H1 (cell line): ENCODE results near the gene ZNF362. TPM values are rescaled to one million over a fixed set of nuclear protein-coding genes. Genes with fewer than 3 reads are reported as not detected.
A peak's percentile ranks its signal among the peaks of the same experiment; 100 is the strongest.

Experiments used
- BACH1 ChIP-seq: IDR thresholded peaks from 2 replicates; pipeline ENCODE4 v1.6.1; 2012; ENCODE audit warnings: low read length, improper control_type of control experiment
- BRCA1 ChIP-seq: IDR thresholded peaks from 2 replicates; pipeline ENCODE4 v1.6.1; 2012; ENCODE audit warnings: low read depth, low read length, improper control_type of control experiment
- CBX5 ChIP-seq: fragments of 300-800, 300-1000 bp; sonication (generic); IDR thresholded peaks from 2 replicates; pipeline ENCODE4 v1.7.1; 2016; ENCODE audit warnings: antibody characterized with exemption, low read length, low read depth
- CBX8 ChIP-seq: fragments of 300-800, 300-1000 bp; sonication (generic); IDR thresholded peaks from 2 replicates; pipeline ENCODE4 v1.7.1; 2016; ENCODE audit warnings: low read depth, low read length, borderline replicate concordance
- EGR1 ChIP-seq: IDR thresholded peaks from 2 replicates; pipeline ENCODE4 v1.6.1; 2011; ENCODE audit warnings: low read depth, low read length, borderline replicate concordance
- FOSL1 ChIP-seq: IDR thresholded peaks from 2 replicates; pipeline ENCODE4 v1.6.1; 2011; ENCODE audit warnings: mild to moderate bottlenecking, low read depth, low read length, moderate library complexity; ENCODE audit not compliant: insufficient read depth
- HDAC2 ChIP-seq, 2 experiments: fragments of 300-600 bp in 1 of 2; sonication (generic) in 1 of 2; IDR thresholded peaks; 2 replicates each; pipeline ENCODE4 v1.6.1; 2011 to 2012; ENCODE audit warnings: low read depth in 2 of 2, low read length in 2 of 2, mild to moderate bottlenecking in 2 of 2, moderate library complexity in 2 of 2, borderline replicate concordance in 1 of 2, inconsistent platforms in 1 of 2
- JUND ChIP-seq: IDR thresholded peaks from 2 replicates; pipeline ENCODE4 v1.6.1; 2011; ENCODE audit warnings: mild to moderate bottlenecking, improper control_type of control experiment, low read length
- KDM1A ChIP-seq: fragments of 200-600, 300-600 bp; sonication (generic); IDR thresholded peaks from 2 replicates; pipeline ENCODE4 v1.7.1; 2016; ENCODE audit warnings: mild to moderate bottlenecking, low read length, borderline replicate concordance
- NRF1 ChIP-seq: IDR thresholded peaks from 2 replicates; pipeline ENCODE4 v1.6.1; 2011; ENCODE audit warnings: mild to moderate bottlenecking, low read depth, low read length, improper control_type of control experiment
- RBBP5 ChIP-seq: IDR thresholded peaks from 2 replicates; pipeline ENCODE4 v1.7.1; 2012; ENCODE audit warnings: low read depth, mild to moderate bottlenecking, inconsistent platforms, low read length, moderate library complexity, borderline replicate concordance
- SAP30 ChIP-seq: fragments of 300-600 bp; sonication (generic); IDR thresholded peaks from 2 replicates; pipeline ENCODE4 v1.7.1; 2012; ENCODE audit warnings: low read length, moderate library complexity, mild to moderate bottlenecking, inconsistent platforms; ENCODE audit not compliant: insufficient read depth, insufficient replicate concordance
- SIX5 ChIP-seq: IDR thresholded peaks from 2 replicates; pipeline ENCODE4 v1.6.1; 2011; ENCODE audit warnings: mild to moderate bottlenecking, low read depth, low read length
- SP1 ChIP-seq: IDR thresholded peaks from 2 replicates; pipeline ENCODE4 v1.6.1; 2011; ENCODE audit warnings: low read depth, low read length
- SUZ12 ChIP-seq: fragments of 200-600 bp; sonication (generic); IDR thresholded peaks from 2 replicates; pipeline ENCODE4 v1.6.1; 2012; ENCODE audit warnings: mild to moderate bottlenecking, inconsistent platforms, low read length, moderate library complexity, mixed read lengths
- TAF1 ChIP-seq: IDR thresholded peaks from 2 replicates; pipeline ENCODE4 v1.6.1; 2011; ENCODE audit warnings: mild to moderate bottlenecking, low read depth, low read length
- TBP ChIP-seq: IDR thresholded peaks from 2 replicates; pipeline ENCODE4 v1.6.1; 2011; ENCODE audit warnings: low read depth, low read length, improper control_type of control experiment
- TCF12 ChIP-seq: IDR thresholded peaks from 2 replicates; pipeline ENCODE4 v1.6.1; 2011; ENCODE audit warnings: low read depth, mild to moderate bottlenecking, low read length
- polyA plus RNA-seq, 7 experiments: library from polyadenylated mRNA; depleted of rRNA in 3 of 7; stranded (reverse) in 5 of 7; unstranded in 2 of 7; fragments of >200 nt in 5 of 7; fragments of 200-250 nt in 2 of 7; gene quantifications; 1 replicate in 5 of 7; 2 replicates in 1 of 7; 4 replicates in 1 of 7; pipeline versions ENCODE4 v1.2.1 to v1.2.3, GENCODE V29; 2011 to 2013; ENCODE audit warnings: missing spikeins in 2 of 7, mixed read lengths in 2 of 7
- total RNA-seq: library from RNA; stranded (reverse); fragmentation: NEBNext Ultra II Directional; extraction: Animal tissue kit (Norgen Biotek cat#: 25700); gene quantifications from 2 replicates; pipeline ENCODE4 v1.2.1, GENCODE V29; 2021
- TF ChIP-seq, protein P1 (sequence below): IDR thresholded peaks from 2 replicates; pipeline ENCODE4 v1.6.1; 2012; ENCODE audit warnings: inconsistent platforms
- TF ChIP-seq, protein P2 (sequence below): IDR thresholded peaks from 2 replicates; pipeline ENCODE4 v1.6.1; 2011; ENCODE audit warnings: low read length, improper control_type of control experiment
- TF ChIP-seq, protein P3 (sequence below): IDR thresholded peaks from 2 replicates; pipeline ENCODE4 v1.6.1; 2011; ENCODE audit warnings: low read depth, mild to moderate bottlenecking, low read length; ENCODE audit not compliant: insufficient read depth

ZNF362 gene
- total and polyA plus RNA-seq, 2 of the 8 experiments (the other 6 are each of a cell fraction or from before 2014, with no cell fraction given), result 24.2 to 27.8 TPM

GRCh38 chr1:33255347-33256220 is 708 bp upstream of the ZNF362 start (continued):
- no peak for TF ChIP-seq FOSL1
- TF ChIP-seq, protein P1, sequence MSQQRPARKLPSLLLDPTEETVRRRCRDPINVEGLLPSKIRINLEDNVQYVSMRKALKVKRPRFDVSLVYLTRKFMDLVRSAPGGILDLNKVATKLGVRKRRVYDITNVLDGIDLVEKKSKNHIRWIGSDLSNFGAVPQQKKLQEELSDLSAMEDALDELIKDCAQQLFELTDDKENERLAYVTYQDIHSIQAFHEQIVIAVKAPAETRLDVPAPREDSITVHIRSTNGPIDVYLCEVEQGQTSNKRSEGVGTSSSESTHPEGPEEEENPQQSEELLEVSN, result peak; percentile 24; the same call in 1 of the 2 replicates
- no peak for TF ChIP-seq BRCA1
- TF ChIP-seq SAP30, result no peak
- TF ChIP-seq CBX8, result no peak
- TF ChIP-seq SUZ12, result no peak
- TF ChIP-seq KDM1A, result peak; percentile 58; the same call in 1 of the 2 replicates
- TF ChIP-seq TAF1, result peak; percentile 78
- TF ChIP-seq HDAC2 (IDR thresholded peaks at IDR 0.05; ENCODE audit: borderline replicate concordance in 1 of 2, low read depth in 2 of 2, low read length in 2 of 2), result no peak
- TF ChIP-seq SIX5, result no peak
- no peak for TF ChIP-seq TCF12
- TF ChIP-seq NRF1, result no peak
- no peak for TF ChIP-seq SP1
- TF ChIP-seq, protein P2, sequence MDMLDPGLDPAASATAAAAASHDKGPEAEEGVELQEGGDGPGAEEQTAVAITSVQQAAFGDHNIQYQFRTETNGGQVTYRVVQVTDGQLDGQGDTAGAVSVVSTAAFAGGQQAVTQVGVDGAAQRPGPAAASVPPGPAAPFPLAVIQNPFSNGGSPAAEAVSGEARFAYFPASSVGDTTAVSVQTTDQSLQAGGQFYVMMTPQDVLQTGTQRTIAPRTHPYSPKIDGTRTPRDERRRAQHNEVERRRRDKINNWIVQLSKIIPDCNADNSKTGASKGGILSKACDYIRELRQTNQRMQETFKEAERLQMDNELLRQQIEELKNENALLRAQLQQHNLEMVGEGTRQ, result peak; percentile 56; the same call in 1 of the 2 replicates
- no peak for TF ChIP-seq JUND
- no peak for TF ChIP-seq CBX5
- TF ChIP-seq BACH1, result no peak
- TF ChIP-seq TBP, result peak; percentile 71
- TF ChIP-seq, protein P3, sequence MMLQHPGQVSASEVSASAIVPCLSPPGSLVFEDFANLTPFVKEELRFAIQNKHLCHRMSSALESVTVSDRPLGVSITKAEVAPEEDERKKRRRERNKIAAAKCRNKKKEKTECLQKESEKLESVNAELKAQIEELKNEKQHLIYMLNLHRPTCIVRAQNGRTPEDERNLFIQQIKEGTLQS, result no peak
- TF ChIP-seq RBBP5, result 0 out of 2 replicates have a peak, but pooled peaks have one; percentile 37
- no peak for TF ChIP-seq EGR1
